GM18858 (cell line): ENCODE data around the gene THRSP.
"Not testable (repeated sequence)": the region's sequence is repeated elsewhere in the genome, so short reads cannot be mapped to it uniquely, and the experiment has no call there.

Experiments
- ATAC-seq: cut with Tn5 transposase; IDR thresholded peaks from one replicate; pipeline ENCODE4 v1.9.1; 2021; ENCODE audit not compliant: unreplicated experiment

The THRSP gene

GRCh38 chr11:78086521-78087074 lies 22.9 kb downstream of the THRSP start:
- ATAC-seq, result not testable (repeated sequence)

- no peak for ATAC-seq
Measured at GRCh38 chr11:78094250-78094649, 30.6 kb downstream of the THRSP start.

GRCh38 chr11:78097666-78098385 lies 34.2 kb downstream of the THRSP start:
- no peak for ATAC-seq

- no peak for ATAC-seq
Measured at GRCh38 chr11:78099666-78100065, 36.0 kb downstream of the THRSP start.

- ATAC-seq, result no peak
Measured at GRCh38 chr11:78100261-78100660, 36.6 kb downstream of the THRSP start.

GRCh38 chr11:78100676-78101472 lies 37.2 kb downstream of the THRSP start:
- no peak for ATAC-seq

GRCh38 chr11:78109081-78110015 lies 45.7 kb downstream of the THRSP start:
- no peak for ATAC-seq

- ATAC-seq, result no peak
Measured at GRCh38 chr11:78110351-78110750, 46.7 kb downstream of the THRSP start.

GRCh38 chr11:78110830-78111229 lies 47.2 kb downstream of the THRSP start:
- ATAC-seq, result no peak

GRCh38 chr11:78111298-78111697 lies 47.6 kb downstream of the THRSP start:
- ATAC-seq, result no peak

GRCh38 chr11:78112582-78113275 lies 49.1 kb downstream of the THRSP start:
- no peak for ATAC-seq
